Neural crest cell (in vitro differentiated cells): ENCODE measurements around the gene FDXR. TPM values are rescaled to one million over a fixed set of nuclear protein-coding genes. Genes with fewer than 3 reads are reported as not detected.

Source experiments
- DNase-seq: peaks from one replicate; pipeline ENCODE4 v3.0.0; 2021; ENCODE audit warnings: low read depth, mixed read lengths, low spot score
- H3K27ac Mint-ChIP-seq: one replicate; pipeline ENCODE4 v1.8.0; 2021; ENCODE audit warnings: mild to moderate bottlenecking, mixed read lengths; ENCODE audit not compliant: unreplicated experiment
- H3K27me3 Mint-ChIP-seq: 2 replicates; pipeline ENCODE4 v1.8.0; 2021; ENCODE audit warnings: low read depth, mild to moderate bottlenecking, mixed read lengths
- H3K36me3 Mint-ChIP-seq: 2 replicates; pipeline ENCODE4 v1.8.0; 2021; ENCODE audit warnings: low read depth, mild to moderate bottlenecking, mixed read lengths
- H3K4me1 Mint-ChIP-seq: 2 replicates; pipeline ENCODE4 v1.8.0; 2021; ENCODE audit warnings: mixed read lengths
- H3K4me3 Mint-ChIP-seq: one replicate; pipeline ENCODE4 v1.8.0; 2021; ENCODE audit warnings: mild to moderate bottlenecking, mixed read lengths
- H3K9me3 Mint-ChIP-seq: 2 replicates; pipeline ENCODE4 v1.8.0; 2021; ENCODE audit warnings: mixed read lengths
- CTCF ChIP-seq: fragments of 200-600 bp; sonication (generic); conservative IDR thresholded peaks from 2 replicates; pipeline ENCODE4 v1.5.0; 2021; ENCODE audit warnings: antibody characterized with exemption, mild to moderate bottlenecking
- total RNA-seq: library from RNA; stranded (reverse); gene quantifications from 2 replicates; pipeline ENCODE4 v1.2.1, GENCODE V29; 2021

Gene FDXR
- total RNA-seq, 1 donor from 2014 or later, result 14.8 TPM

DNA sequence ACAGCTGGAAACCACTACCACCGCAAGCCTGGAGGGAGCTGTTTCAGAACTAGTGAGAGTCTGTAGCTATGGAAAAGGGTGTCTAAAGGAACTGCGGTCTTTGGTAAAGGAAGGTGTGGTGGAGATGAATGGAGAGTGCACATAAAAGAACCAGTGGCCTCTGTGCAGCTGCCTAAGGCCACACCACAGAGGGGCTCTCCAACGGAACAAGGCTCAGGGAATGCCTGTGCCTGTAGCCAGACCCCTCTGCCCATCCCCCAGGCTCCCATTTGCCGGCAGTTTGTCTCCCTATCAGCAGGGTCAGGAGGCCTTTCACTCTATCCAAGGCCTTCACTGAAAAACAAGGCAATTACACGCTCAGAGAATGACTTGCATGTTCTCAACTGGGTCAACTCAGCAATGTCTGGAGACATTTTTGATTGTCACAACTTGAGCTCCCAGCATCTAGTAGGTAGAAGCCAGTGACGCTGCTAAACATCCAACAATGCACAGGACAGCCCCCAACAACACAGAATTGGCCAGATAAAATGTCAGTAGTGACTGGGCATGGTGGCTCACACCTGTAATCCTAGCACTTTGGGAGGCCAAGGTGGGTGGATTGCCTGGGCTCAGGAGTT is 3.3 kb upstream of the FDXR start:
- Mint-ChIP-seq H3K27me3 (peaks cover 30% of the 10 kb centered on the region), H3K36me3 (no peaks in the 10 kb centered on the region), H3K4me3 (peak overlapping the region; percentile 71), H3K27ac (no peak overlapping the region), H3K4me1 (peaks cover 27% of the 10 kb centered on the region), H3K9me3 (no peaks in the 10 kb centered on the region)
- TF ChIP-seq CTCF, result no peak
- no peak for DNase-seq

- Mint-ChIP-seq H3K27ac (no peak overlapping the region), H3K27me3 (peaks cover 25% of the 10 kb centered on the region), H3K9me3 (no peaks in the 10 kb centered on the region), H3K4me3 (peak overlapping the region; percentile 71), H3K4me1 (peaks cover 28% of the 10 kb centered on the region), H3K36me3 (no peaks in the 10 kb centered on the region)
- no peak for DNase-seq
- TF ChIP-seq CTCF, result no peak
Measured at GRCh38 chr17:74875155-74875976, 2.6 kb upstream of the FDXR start.

DNA sequence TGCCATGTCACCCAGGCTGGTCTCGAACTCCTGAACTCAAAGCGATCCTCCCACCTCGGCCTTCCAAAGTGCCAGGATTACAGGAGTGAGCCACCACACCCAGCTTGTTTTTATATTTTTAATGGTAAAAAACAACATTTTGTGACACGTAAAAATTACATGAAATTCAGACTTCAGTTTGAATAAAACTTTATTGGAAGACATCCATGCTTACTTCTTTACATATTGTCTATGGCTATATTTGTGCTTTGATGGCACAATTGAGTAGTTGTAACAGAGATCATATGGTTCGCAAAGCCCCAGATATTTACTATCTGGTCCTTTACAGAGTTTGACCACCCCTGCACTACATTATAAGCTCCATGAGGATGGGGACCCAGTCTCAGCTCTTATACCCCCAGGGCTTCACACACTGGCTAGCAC is 1.8 kb upstream of the FDXR start:
- DNase-seq, result no peak
- Mint-ChIP-seq H3K36me3 (no peaks in the 10 kb centered on the region), H3K9me3 (no peaks in the 10 kb centered on the region), H3K4me3 (peak overlapping the region; percentile 71), H3K4me1 (peaks cover 28% of the 10 kb centered on the region), H3K27me3 (peaks cover 20% of the 10 kb centered on the region), H3K27ac (no peak overlapping the region)
- no peak for TF ChIP-seq CTCF

DNA sequence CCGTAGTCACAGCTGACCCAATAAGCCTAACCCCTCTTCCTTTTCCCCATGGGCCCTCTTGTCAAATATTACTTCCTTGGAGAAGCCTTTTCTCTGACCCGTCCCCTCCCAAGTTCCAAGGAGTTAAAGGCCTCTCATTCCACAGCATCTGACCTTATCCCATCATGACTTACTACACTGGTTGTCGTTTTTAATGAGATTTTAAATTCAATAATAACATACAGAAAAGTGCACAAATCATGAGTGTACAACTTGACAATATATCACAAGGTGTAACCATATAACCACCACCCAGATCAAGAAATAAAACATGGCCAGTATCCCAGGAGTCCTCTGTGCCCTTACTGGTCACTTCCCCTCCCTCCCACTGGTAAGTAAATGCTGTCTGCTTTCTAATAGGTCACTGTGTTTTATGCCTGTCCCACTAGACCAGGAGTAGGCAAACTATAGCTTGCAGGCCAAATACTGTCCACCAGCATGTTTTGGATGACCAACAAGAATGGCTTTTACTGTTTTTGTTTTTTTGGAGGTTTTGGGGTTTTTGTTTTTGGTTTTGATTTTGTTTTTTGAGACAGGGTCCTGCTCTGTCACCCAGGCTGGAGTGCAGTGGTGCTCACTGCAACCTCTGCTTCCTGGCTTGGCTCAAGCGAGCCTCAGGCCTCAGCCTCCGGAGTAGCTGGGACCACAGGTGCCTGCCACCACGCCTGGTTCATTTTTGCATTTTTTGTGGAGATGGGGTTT is 1.2 kb upstream of the FDXR start:
- H3K27me3 Mint-ChIP-seq, result peaks cover 18% of the 10 kb centered on the region
- TF ChIP-seq CTCF, result no peak
- peak overlapping the region; percentile 96 for H3K4me3 Mint-ChIP-seq
- peaks cover 28% of the 10 kb centered on the region for H3K4me1 Mint-ChIP-seq
- H3K36me3 Mint-ChIP-seq, result no peaks in the 10 kb centered on the region
- no peak for DNase-seq
- H3K27ac Mint-ChIP-seq, result peak overlapping the region; percentile 96
- H3K9me3 Mint-ChIP-seq, result no peaks in the 10 kb centered on the region

GRCh38 chr17:74873037-74873873 is 461 bp upstream of the FDXR start:
- H3K27me3 Mint-ChIP-seq, result peaks cover 17% of the 10 kb centered on the region
- H3K9me3 Mint-ChIP-seq, result no peaks in the 10 kb centered on the region
- peak; percentile 97 for DNase-seq
- peak overlapping the region; percentile 96 for H3K27ac Mint-ChIP-seq
- no peak for TF ChIP-seq CTCF
- H3K4me1 Mint-ChIP-seq, result peaks cover 31% of the 10 kb centered on the region
- peak overlapping the region; percentile 96 for H3K4me3 Mint-ChIP-seq
- no peaks in the 10 kb centered on the region for H3K36me3 Mint-ChIP-seq
